ENCODE measurements around the gene UCK1. TPM values are rescaled to one million over a fixed set of nuclear protein-coding genes. Genes with fewer than 3 reads are reported as not detected.
"Not testable (repeated sequence)": the region's sequence is repeated elsewhere in the genome, so short reads cannot be mapped to it uniquely, and the experiment has no call there.

The UCK1 gene
- total RNA-seq, 4 donors from 2014 or later, result 32.7 to 45.7 (median 41.8) TPM

DNA sequence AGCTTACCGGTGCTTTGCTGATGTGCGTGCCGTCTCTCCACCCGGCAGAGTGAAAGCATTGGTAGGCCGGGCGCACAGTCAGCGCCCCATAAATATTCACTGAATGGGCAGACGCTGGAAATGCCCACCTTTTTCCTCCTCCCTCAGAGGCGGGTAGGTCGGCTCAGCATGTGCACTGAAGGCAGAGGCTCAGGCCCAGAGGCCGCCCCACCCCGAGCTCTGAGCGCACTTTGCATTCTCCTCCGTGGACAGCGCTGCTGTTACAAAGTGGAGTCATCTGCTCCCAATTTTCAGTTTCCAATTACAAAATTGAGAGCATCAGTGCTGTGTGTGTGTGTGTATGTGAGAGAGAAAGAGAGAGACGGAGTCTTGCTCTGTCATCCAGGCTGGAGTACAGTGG lies 10.6 kb downstream of the UCK1 start:
- Histone ChIP-seq H3K27ac (no peak overlapping the region), H3K4me3 (no peak overlapping the region), H3K36me3 (peaks cover 8 to 100% (median 22%) of the 10 kb centered on the region in 3 donors), H3K27me3 (no peaks in the 10 kb centered on the region), H3K4me1 (no peaks in the 10 kb centered on the region), H3K9me3 (no peaks in the 10 kb centered on the region)
- DNase-seq (ENCODE audit: low spot score in 2 of 2), result no peak
- 81 to 84% methylated on average over 16 of the region's 16 CpGs for WGBS, 2 donors
- no peak for TF ChIP-seq POLR2A (IDR thresholded peaks at IDR 0.05)
- TF ChIP-seq, protein P1, sequence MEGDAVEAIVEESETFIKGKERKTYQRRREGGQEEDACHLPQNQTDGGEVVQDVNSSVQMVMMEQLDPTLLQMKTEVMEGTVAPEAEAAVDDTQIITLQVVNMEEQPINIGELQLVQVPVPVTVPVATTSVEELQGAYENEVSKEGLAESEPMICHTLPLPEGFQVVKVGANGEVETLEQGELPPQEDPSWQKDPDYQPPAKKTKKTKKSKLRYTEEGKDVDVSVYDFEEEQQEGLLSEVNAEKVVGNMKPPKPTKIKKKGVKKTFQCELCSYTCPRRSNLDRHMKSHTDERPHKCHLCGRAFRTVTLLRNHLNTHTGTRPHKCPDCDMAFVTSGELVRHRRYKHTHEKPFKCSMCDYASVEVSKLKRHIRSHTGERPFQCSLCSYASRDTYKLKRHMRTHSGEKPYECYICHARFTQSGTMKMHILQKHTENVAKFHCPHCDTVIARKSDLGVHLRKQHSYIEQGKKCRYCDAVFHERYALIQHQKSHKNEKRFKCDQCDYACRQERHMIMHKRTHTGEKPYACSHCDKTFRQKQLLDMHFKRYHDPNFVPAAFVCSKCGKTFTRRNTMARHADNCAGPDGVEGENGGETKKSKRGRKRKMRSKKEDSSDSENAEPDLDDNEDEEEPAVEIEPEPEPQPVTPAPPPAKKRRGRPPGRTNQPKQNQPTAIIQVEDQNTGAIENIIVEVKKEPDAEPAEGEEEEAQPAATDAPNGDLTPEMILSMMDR (IDR thresholded peaks at IDR 0.05), result no peak
- TF ChIP-seq EP300 (IDR thresholded peaks at IDR 0.05), result no peak

DNA sequence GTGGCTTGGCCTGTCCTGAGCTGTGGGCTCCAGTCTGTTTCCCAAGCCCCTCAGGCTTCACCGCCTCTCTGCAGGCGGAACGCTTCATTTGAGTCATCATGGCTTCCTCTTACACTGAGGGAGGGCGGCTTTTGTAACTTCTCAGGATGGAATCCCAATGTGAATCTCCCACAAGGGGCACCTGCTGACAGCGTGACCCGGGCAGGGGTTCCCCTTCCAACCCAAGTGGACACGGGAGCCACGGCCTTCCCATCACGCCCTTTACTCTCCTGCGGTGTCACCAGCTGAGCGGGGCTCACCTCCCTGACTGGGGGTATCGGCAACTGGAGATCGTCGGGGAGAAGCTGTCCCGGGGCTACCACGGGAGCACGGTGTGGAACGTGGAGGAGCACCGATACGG lies 12.5 kb downstream of the UCK1 start:
- no peak overlapping the region for H3K4me3 ChIP-seq
- H3K4me1 ChIP-seq, result no peaks in the 10 kb centered on the region
- H3K27me3 ChIP-seq, result no peaks in the 10 kb centered on the region
- TF ChIP-seq EP300 (IDR thresholded peaks at IDR 0.05) (no peak), POLR2A (IDR thresholded peaks at IDR 0.05) (no peak)
- TF ChIP-seq, protein P1 (IDR thresholded peaks at IDR 0.05), result no peak
- no peak overlapping the region for H3K27ac ChIP-seq
- no peaks in the 10 kb centered on the region for H3K9me3 ChIP-seq
- DNase-seq (ENCODE audit: low spot score in 2 of 2), result no peak
- peaks cover 4 to 100% (median 22%) of the 10 kb centered on the region in 3 donors for H3K36me3 ChIP-seq
- WGBS, 2 donors, result 96% methylated on average over 20 of the region's 20 CpGs

DNA sequence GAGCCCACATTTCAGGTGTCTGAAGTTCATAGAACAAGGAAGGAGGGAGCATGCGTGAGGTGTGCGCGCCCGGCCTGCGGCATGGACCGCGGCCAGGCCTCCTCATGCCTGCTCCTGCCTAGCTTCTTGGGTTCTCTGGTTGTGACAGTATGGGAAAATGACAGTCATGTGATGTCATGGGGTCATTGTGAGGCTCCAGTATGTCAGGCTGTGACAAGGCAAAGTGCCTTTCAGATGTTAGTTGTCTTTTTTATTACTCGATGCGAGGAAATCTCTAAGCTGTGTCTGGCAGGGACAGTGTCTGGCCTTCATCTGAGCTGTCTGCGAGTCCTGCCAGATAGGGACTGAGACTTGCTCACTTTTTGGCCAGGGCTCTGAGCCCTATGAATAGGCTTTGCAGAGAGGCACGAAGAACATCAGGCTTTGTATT lies 13.3 kb downstream of the UCK1 start:
- no peak overlapping the region for H3K27ac ChIP-seq

DNA sequence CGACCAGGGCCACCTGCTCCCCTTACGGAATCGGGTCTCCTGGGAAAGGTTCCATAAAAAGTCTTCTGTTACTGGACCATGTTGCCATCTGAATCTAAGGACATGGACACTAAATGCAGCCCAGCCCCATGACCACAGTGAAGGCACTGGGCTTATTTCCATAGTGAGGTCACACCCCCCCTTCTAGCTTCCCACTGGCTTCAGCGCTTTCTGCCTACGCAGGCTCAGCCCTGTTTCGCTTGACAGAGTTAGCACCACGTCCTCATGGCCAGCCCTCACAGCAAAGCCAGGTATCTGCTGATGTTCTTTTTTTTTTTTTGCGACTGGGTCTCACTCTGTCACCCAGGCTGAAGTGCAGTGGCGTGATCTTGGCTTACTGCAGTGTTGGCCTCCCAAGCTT lies 14.1 kb downstream of the UCK1 start:
- no peak for DNase-seq (ENCODE audit: low spot score in 2 of 2)
- 91 to 94% methylated on average over 9 of the region's 9 CpGs for WGBS, 2 donors
- Histone ChIP-seq H3K27ac (no peak overlapping the region), H3K27me3 (no peaks in the 10 kb centered on the region), H3K4me3 (no peak overlapping the region), H3K9me3 (no peaks in the 10 kb centered on the region), H3K36me3 (peaks cover 6 to 100% (median 27%) of the 10 kb centered on the region in 3 donors), H3K4me1 (no peaks in the 10 kb centered on the region)
- TF ChIP-seq POLR2A (IDR thresholded peaks at IDR 0.05) (no peak), EP300 (IDR thresholded peaks at IDR 0.05) (no peak)
- TF ChIP-seq, protein P1 (IDR thresholded peaks at IDR 0.05), result no peak

More for the DNA sequence above, 13.3 kb downstream of the UCK1 start:
- no peaks in the 10 kb centered on the region for H3K9me3 ChIP-seq
- WGBS, 2 donors, result 83 to 85% methylated on average over 11 of the region's 11 CpGs
- TF ChIP-seq POLR2A (IDR thresholded peaks at IDR 0.05) (no peak), EP300 (IDR thresholded peaks at IDR 0.05) (no peak)
- TF ChIP-seq, protein P1 (IDR thresholded peaks at IDR 0.05), result no peak
- no peak overlapping the region for H3K4me3 ChIP-seq
- no peaks in the 10 kb centered on the region for H3K27me3 ChIP-seq
- H3K4me1 ChIP-seq, result no peaks in the 10 kb centered on the region
- DNase-seq (ENCODE audit: low spot score in 2 of 2), result no peak
- H3K36me3 ChIP-seq, result peaks cover 4 to 100% (median 26%) of the 10 kb centered on the region in 3 donors

DNA sequence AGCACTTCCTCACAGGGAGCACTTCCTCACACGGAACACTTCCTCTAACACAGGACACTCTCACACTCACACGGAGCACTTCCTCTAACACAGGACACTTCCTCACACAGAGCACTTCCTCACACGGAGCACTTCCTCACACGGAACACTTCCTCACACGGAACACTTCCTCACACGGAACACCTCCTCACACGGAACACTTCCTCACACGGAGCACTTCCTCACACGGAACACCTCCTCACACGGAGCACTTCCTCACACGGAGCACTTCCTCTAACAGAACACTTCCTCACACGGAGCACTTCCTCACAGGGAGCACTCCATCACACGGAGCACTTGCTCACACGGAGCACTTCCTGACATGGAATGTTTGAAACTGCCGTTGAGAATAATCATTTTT lies 15.0 kb downstream of the UCK1 start:
- Histone ChIP-seq H3K4me3 (no peak overlapping the region), H3K4me1 (no peaks in the 10 kb centered on the region), H3K9me3 (no peaks in the 10 kb centered on the region), H3K36me3 (peaks cover 7 to 100% (median 29%) of the 10 kb centered on the region in 3 donors), H3K27ac (no peak overlapping the region), H3K27me3 (no peaks in the 10 kb centered on the region)
- TF ChIP-seq POLR2A (IDR thresholded peaks at IDR 0.05), result no peak
- no peak for DNase-seq (ENCODE audit: low spot score in 2 of 2)
- 86 to 87% methylated on average over 13 to 14 of the region's 15 CpGs for WGBS, 2 donors

DNA sequence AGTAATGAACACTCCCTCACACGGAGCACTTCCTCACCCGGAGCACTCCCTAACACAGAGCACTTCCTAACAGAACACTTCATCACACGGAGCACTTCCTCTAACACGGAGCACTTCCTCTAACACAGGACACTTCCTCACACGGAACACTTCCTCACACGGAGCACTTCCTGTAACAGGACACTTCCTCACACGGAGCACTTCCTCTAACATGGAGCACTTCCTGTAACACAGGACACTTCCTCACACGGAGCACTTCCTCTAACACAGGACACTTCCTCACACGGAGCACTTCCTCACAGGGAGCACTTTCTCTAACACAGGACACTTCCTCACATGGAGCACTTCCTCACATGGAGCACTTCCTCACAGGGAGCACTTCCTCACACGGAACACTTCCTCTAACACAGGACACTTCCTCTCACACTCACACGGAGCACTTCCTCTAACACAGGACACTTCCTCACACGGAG lies 15.5 kb downstream of the UCK1 start:
- not testable (repeated sequence) for H3K4me1 ChIP-seq; H3K9me3 ChIP-seq; H3K4me3 ChIP-seq; DNase-seq (ENCODE audit: low spot score in 2 of 2); H3K27me3 ChIP-seq; H3K27ac ChIP-seq
- H3K36me3 ChIP-seq, result peaks cover 7 to 100% (median 33%) of the 10 kb centered on the region in 3 donors
- WGBS, 2 donors, result 83 to 86% methylated on average over 7 to 8 of the region's 12 CpGs
